T-helper 2 cell (primary cell): Measurements from ENCODE around the gene BRD1.
"Not testable (repeated sequence)": the region's sequence is repeated elsewhere in the genome, so short reads cannot be mapped to it uniquely, and the experiment has no call there.

Experiments used
- DNase-seq, 5 experiments: peaks; one replicate each; pipeline versions ENCODE4 v3.0.0 to v3.0.0-alpha.2; 2012 to 2022

BRD1 gene

DNA sequence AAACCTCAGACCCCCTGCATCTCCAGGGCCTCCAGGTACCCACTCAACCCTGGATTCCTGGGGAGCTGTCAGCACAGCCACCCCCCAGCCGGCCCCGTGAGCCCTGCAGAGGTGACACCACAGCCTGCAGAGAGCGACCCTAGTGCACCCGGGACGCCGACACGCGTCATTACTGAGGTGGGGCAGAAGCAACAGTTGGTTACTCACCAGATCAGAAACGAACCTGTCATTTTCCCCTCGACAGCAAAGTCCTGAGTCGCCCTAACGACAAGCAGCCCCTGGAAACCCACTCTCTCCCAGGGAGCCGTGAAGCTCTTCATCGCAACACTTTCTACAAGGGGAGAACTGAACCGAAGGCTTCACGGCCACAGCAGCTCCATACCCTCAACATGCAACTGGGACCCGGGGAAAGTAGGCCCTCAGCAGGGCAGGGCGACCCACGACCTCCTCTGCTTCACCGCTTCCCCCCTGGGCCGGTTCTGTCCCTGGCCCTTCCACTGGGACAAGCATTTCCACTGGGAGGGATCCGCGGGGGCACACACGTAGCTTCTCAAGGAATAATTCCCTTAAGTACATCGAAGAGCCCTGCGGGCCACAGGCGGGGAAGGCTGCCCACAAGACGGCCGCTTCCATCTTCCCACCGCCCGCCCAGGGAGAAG, 1.6 kb downstream of the BRD1 start:
- peak in 4 of 5 experiments; percentile 42 to 80 (median 58) for DNase-seq

DNA sequence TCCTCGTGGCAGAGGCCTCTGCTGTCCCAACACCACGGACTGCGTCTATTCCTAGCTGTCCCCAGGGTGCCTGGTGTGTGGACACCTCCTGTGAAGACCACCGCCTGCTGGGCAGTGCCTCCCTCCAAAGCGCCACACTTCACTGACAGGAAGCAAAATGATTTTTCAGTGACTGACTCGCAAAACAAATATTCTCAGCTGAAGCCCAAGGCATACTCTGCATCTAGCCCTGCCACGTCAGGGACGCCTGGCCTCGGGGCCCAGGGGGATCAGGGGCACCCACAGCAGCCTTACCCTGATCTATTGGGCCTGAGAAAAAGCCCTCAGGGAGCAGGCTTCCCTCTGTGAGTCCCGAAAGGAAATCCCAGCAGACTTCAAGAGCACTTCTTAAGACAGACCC, 2.2 kb downstream of the BRD1 start:
- DNase-seq = no peak

DNA sequence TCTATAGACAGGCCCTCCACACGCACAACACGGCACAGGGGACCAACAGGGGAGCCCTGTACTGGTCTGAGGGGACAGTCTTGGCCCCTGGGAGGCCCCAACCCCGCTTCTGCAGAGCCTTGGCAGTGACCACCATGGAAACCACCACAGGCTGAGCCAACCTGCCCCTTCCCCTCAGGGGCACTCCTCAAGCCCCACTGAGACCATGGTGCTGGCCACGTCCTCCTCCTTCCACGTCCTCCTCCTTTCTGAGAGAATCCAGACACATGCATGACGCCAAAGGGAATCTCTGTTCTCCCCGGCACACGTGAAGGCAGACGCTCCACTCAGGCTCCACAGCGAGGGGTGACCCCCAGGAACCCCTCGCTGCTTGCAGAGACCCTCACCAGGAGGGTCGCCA, 2.7 kb downstream of the BRD1 start:
- no peak for DNase-seq

DNA sequence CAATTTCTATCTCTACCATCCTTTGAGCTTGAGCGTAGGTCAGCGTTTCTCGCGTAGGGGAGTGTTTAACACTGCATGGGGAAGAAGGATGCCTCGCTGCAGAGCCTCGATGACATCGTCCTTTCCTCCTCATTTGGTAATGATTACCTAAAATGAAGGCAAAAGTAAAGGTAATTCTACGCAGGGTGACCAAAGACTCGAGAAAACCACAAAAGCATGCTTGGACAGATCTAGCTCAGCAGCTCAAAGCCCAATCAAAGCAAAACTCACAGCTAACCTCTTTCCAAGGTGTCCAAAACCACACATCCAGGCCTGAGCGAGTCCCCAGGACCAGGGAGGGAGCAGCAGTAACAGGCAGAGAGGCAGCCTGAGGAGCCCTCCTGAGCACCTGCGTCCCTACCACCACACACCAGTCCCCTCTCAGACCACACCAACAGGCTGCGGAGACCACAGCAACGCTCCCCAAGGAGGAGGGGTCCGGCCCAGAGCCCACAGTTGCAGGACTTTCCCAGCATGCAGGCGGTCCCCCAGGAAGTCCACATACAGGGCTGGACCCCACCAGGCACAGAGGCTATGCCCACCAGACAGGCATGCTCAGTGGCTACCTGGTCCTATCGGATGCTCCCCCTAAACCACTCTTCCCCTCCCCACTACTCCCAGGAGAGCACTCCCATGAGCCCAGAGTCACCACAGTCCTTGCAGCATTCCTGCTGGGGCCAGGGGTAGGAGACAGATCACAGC, 3.3 kb downstream of the BRD1 start:
- DNase-seq = no peak

DNA sequence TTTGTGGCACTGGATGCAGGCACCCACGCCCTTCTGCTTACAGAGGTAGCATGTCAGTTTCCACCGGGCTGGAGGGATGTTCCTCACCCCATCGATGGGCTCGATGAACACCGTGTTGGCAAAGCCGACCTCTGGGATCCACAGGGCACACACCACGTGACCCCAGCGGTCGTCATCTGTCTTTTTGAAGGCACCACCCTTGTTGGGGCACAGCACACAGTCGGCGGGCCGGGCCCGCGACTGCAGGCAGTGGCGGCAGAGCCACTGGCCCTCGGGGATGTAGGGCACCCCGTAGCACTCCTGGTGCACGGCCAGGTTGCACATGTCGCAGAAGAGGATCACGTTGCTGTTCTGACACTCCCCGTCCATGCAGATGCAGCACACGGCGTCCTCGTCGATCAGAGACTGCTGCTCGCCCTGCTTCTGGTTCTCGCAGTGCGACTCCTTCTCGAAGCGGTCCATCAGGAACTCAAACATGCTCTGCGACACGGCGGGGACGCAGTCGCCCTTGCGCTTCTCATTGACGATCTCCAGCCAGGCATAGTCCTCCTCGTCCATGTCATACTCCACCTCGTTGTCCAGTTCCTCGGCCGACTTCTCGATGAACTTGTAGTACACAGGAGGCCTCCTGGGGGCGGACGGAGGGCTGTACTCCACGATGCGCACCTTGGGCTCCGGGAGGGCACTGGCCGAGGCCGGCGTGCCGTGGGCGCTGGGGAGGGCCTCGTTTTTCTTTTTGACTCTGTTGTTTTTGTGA, 4.2 kb downstream of the BRD1 start:
- no peak for DNase-seq

DNA sequence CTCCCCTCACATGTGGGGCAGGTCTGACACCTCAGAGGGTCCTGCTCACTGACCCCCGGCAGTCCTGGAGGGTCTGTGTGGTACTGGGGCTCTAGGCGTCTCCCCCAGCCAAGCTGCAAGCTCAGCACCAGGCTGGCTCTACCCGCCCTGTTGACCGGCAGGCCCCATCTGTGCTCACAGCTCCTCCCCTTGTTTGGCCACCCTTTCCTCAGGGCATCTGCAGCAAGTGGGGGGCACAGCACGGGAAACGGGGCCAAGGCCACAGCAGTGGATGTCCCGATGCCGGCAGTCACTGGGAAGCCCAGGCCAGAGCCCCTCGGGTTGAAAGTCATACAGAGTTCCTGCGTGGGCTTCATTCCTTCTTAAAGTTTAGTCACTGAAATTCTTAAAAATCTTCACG, 5.9 kb downstream of the BRD1 start:
- not testable (repeated sequence) for DNase-seq

DNA sequence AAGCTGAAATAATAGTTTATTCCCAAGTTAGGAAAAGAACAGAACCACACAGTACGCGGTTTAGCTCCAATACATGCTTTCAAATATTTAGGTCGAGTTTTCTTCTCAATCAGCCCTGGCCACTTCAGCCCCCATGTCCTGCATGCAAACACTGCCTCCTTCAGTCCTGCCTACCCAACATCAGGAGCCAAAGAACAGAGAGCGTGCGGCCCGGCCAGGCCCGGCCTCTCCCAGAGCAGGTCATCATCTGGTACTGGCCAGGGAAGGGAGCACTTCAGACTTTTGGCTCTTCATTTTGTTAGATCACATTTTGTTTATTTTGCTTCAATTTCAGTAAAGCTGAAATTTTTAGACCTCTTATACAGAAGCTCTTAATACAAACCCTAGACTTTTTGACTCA, 6.7 kb downstream of the BRD1 start:
- no peak for DNase-seq

DNA sequence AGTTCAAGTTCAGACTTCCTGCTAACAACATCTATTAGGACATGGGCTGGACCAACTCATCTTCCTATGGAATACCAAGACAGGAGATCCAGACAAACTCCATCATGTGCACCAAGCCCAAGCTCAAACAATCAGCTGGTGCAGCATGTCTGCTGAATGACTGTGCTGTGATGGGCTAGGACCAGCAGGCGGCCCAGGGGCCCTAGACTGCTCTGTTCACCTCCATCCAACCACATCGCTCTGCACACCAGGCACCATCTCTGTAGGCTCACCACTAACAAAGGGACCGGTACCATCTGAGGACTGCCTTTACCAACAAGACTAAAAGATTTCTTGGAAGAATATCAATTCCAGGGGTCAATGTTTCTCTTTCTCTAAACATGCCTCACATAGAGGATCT, 10.3 kb downstream of the BRD1 start:
- peak in 1 of 5 experiments; percentile 44 for DNase-seq

DNA sequence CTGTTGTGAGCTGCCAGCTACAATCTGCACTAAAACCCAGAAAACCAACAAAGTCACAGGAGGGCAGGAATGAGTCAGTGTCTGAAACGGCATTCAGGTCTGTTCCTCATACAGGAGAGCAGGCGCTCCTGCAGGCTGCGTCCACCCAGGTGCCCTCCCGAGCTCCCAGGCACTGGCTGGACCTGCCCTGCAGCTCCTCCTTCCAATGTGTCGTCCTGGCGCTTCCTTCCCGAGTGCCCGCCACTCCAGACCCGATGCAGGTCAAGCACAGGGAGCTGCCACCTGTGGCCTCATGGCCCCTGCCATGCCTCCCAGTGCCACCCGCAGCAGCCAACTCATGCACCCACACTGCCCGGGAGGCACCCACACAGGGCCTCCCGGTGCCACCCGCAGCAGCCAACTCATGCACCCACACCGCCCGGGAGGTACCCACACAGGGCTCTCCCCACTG, 12.0 kb downstream of the BRD1 start:
- peak in 1 of 5 experiments; percentile 81 for DNase-seq

DNA sequence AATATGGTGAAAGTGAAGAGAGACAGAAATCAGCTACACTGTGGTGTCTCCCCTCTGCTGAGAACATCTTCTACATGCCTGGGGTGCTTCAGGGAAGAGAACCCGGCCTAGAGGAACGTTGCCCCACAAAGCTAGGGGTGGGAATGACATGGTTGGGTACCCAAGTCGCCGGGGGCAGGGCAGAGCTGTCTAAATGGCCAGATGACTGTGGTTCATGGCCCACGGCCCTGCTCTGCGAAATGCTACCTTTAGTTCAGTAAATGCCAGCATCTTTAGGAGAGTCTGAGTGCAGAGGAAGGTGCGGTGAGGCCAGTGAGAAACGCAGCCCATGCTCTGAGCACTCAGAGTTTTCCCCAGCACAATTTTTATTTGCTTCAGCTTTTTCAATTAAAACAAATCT, 12.8 kb downstream of the BRD1 start:
- DNase-seq = no peak

DNA sequence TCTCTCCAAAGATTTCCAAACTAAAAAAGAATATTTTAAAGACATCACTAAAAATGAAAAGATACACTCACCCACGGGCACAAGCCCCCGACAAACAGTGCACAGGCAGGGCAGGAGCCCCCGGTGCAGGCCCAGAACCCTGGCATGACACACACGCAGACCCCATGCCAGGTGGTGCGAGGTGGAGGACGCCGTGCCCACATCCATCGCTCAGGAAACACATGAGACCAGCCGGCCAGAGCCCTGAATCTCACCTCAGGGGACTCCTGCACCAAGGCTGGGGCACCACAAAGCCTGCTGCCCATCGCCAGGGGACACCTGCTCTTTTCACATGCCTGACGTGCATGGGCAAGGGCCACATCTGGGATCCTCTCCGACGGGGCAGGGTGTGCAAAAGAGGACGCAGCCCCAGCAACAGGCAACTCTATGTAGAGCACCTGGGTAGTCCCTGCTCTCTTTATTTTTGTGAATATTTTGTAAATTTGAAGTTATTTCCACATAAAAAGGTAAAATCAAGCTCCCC, 13.4 kb downstream of the BRD1 start:
- no peak for DNase-seq

DNA sequence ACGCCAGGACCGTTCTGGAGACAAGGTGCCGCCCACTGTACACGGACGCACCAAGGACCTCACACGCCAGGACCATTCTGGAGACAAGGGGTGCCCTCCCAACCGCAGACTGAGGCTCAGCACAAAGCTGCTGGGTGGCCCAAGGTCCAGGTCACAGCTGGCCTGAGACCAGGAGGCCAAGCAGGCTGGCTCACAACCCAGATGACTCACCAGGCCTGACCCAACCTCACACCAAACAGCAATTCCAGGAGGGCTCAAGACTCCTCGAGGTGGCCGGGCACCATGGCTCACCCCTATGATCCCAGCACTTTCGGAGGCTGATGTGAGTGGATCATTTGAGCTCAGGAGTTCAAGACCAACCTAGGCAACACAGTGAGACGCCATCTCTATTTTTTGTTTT, 14.8 kb downstream of the BRD1 start:
- DNase-seq = no peak

DNA sequence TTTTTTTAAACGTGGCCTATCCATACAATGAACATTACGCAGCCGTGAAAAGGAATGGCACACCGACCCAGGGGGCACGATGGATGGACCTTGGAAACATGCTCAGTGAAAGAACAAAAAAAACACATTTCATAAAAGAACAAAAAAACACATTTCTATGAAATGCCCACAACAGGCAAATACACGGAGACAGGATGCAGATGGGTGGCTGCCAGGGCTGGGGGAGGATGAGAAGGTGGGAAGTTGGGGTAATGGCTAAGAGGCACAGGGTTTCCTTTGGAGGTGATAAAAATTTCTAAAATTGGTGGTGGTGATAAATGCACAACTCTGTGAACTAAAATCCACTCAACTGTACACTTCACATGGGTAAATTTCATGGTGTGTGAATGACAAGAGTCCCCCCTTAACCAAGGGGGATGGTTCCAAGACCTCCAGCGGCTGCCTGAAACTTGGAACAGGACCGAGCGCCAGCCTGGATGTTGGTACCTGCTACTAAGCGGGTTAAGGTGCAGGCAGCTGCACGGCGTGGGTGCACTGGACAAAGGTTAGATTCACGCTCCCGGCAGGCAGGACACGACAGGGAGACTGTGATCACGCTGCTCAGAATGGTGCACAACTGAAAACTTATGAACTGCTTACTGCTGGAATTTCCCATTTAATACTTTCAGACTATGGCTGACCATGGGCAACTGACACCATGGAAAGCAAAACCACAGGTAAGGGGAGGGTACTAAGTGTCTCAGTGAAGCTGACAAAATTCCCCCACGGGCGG, 16.5 kb downstream of the BRD1 start:
- no peak for DNase-seq

DNA sequence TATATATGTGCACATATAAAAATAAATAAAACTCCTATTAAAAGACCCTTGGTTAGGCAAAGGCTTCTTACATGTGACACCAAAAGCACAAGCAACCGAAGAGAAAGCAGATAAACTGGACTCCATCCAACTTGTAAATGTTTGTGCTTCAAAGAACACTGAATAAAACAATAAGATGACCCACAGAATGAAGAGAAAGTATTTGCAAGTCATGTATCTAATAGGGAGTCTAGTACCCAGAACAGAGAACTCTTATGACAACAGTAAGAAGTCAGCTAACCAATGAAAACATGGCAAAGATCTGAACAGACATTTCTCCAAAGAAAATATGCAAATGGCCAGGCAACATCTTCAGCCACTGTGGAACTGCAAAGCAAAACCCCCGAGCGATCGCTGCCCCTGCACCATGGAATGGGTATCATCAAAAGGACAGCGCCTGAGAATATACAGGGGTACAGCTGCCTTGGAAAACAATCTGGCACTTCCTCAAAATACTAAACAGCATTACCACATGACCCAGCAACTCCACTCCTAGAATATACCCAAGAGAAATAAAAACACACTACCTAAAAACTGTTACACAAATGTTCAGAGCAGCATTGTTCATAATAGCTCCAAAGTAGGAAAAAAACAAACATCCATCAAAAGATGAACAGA, 17.2 kb downstream of the BRD1 start:
- DNase-seq = no peak

DNA sequence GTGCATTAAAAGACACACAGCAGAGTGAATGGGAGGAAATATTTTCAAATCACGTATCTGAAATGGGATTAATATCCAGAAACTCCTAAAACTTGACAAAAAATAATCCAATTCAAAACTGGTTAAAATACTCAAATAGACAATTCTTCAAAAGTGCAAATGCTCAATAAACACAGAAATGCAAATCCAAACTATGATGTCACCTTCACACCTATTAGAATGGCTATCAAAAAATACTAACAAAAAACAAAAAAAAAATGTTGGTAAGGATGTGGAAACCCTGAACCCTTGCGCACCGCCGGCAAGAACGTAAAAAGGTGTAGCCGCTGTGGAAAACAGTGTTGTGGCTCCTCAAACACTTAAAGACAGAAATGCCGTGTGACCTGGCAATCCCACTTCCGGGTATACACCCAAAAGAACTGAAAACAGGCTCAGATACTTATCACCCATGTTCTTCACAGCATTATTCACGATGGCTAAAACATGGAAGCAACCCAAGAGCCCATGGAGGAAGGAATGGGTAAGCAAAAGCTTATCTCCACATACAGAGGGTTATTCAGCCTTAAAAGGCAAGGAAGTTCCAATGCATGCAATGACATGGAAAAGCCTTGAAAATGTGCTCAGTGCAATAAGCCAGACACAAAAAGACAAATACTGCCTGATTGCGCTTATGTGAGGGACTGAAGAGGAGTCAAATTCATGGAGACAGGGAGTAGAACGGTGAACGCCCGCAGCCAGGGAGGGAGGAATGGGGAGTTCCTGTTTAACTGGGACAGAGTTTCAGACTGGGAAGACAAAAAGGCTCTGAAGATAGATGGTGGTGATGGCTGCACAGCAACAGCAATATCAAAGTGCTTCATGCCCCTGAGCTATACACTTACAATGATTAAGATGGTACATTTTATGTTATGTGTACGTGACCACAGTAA, 19.6 kb downstream of the BRD1 start:
- peak in 2 of 5 experiments; percentile 53 to 88 for DNase-seq

DNA sequence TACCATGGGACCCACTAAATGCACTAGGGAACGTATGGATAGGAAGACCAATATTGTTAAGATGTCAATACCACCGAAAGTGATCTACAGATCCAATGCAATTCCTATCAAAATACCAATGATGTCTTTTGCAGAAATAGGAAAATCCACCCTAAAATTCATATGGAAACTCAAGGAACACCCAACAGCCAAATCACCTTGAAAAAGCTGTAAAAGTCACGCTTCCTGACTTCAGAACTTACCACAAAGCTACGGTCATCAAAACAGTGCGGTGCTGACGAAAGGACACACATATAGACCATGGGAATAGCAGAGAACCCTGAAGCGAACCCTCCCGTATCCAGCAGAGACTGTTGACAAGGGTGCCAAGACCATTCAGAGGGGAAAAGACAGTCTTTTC, 20.5 kb downstream of the BRD1 start:
- no peak for DNase-seq

DNA sequence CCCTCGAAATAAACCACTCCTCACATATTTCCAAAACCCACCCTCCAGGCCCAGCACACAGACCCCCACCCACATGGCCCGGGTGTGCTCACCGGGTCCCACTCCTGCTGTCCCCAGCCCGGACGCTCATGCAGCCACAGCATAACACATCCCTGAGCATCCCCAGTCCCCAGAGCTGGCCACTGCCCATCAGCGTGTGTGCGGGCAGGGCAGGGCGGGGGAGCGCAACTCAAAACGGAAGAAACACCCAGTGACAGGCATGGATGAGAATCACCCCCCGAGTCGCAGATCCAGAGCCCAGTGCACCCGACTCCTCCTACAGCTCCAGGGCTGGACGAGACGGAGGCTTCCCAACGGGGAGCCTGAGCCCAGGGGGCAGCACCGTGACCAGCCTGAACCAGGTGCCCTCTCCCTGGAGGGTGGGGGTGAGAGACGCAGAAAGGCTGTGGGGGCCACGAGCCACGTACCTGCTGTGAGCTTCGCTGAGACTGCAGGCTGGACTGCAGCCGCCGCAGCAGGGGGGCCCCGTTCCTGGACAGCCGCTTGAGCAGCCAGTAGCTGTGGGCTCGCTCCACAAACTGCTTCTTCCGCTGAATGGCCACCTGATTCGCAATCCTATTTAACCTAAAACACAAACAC, 23.8 kb downstream of the BRD1 start:
- no peak for DNase-seq

DNA sequence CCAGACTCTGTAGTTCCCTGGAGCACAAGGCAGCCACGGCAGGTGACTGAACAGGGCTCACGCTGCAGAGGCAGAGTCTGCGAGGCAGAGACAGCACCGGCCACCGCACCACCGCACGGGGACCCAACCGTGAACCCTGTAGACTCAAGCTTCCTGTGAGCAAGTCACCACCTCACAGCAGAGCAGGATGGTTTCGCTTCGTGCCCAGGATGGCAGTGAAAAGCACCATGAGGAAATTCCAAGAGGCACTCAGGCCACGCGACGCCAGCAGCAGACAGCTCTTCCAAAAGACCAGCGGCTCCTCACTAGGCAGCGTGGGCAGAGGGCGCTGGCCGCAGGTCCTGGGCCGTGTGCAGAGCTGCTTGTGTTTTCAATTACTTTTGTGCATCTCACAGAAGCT, 24.5 kb downstream of the BRD1 start:
- no peak for DNase-seq

DNA sequence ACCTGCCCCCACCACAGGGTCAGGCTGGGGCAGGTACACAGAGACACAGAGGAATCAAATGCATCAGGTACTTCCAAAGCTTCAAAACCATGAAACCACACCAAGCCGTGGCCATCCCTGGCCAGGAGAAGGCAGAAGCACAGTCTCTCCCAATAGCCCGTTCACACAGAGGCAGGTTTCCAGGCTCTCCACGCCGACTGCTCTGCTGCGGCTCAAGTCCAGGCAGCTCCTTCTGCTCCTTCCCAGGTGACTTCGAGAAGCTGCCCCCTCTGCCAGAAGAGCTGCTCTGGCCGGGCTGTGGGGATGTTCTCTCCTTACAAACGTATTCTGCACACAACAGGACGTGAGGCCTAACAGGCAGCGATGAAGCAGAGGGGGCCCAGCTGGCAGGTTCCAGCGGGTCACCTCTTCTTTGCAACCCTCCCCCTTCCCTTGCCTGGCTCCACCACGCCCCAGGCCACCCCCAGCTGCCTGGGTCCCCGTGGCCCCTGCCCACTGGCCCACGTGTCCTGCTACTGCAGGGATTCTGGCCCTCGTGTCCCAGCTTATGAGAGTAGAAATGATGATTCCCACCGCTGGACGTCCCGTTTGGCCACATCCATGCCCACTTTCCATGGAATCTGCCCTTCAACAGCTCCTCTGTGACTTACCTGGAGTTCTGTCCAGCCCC, 26.1 kb downstream of the BRD1 start:
- DNase-seq = no peak
